Stimulated activated CD8-positive, alpha-beta memory T cell treated with anti-CD3 and anti-CD28 coated beads, Interleukin-7, amount 100 ng/mL, for 48 hours (primary cell): Measurements from ENCODE around the gene SERHL2.
"Not testable (repeated sequence)": the region's sequence is repeated elsewhere in the genome, so short reads cannot be mapped to it uniquely, and the experiment has no call there.

ENCODE experiments used
- DNase-seq, 2 donors: peaks; one replicate each; pipeline ENCODE4 v3.0.0-alpha.2; 2020; ENCODE audit warnings: low read depth in 1 of 2; ENCODE audit errors: extremely low read depth in 1 of 2

Gene SERHL2, protein sequence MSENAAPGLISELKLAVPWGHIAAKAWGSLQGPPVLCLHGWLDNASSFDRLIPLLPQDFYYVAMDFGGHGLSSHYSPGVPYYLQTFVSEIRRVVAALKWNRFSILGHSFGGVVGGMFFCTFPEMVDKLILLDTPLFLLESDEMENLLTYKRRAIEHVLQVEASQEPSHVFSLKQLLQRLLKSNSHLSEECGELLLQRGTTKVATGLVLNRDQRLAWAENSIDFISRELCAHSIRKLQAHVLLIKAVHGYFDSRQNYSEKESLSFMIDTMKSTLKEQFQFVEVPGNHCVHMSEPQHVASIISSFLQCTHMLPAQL

DNA sequence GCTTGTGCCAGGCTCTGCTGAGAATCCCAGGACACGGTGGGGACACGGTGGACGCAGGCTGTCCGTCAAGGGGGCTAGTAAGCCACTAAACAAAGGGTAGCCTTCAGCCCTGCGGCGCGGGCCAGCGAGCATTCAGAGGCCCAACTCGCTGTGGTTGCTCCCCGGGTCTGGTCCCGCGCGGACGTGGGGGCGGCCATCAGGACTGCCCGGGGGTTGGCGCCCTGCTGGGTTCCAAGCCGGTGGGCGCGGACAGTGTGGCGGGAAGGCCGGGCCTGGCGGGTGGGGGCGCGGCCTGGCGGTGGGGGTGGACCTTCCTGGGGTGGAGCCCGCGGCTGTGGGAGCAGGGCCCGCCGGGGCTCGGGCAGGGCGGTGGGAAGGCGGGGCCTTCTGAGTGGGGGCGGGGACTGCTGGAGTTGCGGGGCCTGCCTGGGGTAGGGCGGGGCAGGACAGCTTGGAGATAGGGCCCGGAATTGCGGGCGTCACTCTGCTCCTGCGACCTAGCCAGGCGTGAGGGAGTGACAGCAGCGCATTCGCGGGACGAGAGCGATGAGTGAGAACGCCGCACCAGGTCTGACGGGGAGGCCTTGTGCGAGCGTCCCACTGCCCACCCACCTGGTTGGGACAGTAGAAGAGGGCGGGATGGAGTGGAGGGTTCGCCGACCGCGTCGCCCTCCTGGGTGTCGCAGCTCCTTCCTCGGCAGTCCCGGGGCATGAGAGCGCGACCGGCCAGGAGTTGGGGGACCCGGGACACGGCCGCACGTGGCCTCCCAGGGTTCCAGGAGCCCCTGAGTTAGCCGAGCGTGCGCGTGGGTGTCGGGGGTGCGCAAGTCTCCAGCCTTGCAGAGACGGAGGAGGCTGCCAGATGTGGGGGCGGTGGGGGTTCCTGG lies at the start of gene SERHL2:
TSS of gene SERHL2 (plus strand) at position 482 of the 887 bp plus-strand sequence. CDS start at position 547, 65 bp downstream.
- DNase-seq = peak; percentile 65 to 73

DNA sequence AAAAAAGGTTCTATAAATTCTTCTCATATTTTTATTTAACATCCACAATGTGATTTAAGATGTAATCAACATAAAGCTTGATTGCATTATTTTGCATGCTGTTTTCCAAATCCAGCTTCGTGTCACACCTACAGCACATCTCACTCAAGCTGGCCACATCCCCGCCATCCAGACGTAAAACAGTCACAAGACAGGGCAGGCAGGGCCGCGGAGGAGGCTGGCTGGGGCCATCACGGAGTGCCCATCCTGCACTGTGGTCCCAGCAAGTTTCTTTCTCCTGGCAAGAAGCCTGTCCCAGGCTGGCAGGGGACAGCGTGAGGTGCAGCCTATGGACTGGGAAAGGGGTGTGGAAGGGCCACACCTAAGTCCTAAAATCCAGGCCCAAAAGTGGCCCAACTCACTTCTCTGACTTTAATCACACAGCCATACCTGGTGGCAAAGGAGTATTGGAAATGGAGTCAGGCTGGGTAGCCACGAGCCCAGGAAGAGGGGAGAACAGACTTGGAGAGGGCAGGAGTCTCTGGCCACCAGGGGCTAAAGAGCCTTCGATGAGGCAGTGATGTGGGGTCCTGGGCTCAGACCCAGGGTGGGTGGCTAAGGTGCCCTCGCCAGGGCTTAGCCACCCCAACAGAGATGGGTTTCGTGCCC lies 45.3 kb upstream of the SERHL2 start:
- not testable (repeated sequence) for DNase-seq

DNA sequence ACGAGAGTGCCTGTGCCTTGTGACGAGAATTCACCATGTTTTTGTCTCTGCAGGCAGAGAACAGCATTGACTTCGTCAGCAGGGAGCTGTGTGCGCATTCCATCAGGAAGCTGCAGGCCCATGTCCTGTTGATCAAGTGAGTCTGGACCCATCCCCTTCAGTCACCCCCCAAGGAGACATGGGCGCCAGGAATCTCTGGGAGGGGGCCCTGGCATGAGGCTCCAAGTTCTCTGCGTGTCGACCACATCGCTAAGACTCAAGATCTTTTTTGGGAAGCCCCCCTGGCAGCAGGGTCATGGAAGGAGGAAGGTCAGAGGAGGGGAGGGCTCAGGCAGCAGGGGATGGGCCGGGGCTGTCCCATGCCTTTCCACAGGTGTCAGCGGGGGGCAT lies 44.8 kb upstream of the SERHL2 start:
- DNase-seq = not testable (repeated sequence)

DNA sequence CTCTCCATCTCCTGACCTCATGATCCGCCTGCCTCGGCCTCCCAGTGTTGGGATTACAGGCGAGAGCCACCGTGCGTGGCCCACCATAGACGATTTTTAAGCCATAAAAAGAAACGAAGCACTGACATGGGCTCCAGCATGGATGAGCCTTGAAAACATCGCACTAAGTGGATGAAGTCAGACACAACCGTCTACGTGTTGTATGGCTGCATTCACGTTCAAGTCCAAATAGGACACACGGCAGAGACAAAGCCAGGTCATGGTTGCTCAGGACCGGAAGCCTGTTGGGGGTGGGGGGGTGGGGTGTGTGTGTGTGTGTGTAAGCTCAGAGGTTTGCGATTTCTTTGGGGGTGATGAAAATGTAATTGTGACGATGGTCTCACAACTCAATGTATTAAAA lies 44.2 kb upstream of the SERHL2 start:
- no peak for DNase-seq

DNA sequence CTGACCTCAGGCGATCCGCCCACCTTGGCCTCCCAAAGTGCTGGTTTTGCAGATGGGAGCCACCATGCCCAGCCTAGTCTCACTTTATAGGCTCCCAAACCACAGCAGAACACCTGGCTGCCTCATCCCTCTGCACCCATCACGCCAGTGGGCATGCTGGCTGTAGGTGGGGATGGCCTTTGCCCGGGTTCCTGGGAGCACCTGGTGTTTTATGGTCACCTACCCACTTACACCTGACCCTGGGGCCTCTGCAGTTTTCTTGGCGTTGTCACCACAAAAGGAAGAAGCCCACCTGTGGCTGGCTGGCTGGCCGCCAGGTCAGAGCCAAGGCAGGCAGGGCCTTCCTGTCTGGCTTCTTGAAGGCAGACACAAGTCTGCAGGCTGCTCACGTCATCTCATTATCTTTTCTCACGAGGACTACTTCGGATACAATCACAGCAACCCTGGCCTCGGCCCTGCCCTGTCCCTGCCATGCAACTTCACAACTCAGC lies 42.3 kb upstream of the SERHL2 start:
- no peak for DNase-seq

DNA sequence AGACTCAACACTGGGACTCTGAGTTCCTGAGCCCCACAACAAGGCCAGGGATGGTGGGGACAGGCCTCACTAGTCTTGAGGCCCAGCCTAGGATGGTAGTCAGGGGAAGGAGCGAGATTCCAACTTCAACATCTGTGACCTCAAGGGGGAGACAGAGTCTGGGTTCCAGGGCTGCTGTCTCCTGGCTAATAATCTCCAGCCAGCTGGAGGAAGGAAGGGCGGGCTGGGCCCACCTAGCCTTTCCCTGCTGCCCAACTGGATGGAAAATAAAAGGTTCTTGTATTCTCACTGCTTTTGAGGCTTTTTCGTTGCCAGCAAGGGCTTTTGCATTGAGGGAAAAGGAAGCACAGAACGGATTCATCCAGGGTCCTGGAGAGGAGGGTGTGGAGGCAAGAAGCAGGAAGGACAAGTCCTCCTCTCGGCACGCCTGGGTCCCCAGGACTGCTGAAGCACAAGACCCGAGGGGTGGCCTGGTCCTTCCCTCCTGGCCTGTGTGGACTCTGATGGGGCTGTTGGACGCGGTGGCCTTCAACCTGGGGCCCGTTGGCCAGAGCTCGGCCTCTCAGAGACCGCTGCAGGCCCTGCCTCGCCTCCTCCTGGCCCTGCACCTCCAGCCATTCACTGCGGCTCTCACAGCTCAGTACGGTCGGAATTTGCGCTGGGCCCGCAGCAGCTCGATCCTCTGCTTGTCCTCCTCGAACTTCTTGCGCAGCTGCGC lies 41.3 kb upstream of the SERHL2 start:
- not testable (repeated sequence) for DNase-seq

DNA sequence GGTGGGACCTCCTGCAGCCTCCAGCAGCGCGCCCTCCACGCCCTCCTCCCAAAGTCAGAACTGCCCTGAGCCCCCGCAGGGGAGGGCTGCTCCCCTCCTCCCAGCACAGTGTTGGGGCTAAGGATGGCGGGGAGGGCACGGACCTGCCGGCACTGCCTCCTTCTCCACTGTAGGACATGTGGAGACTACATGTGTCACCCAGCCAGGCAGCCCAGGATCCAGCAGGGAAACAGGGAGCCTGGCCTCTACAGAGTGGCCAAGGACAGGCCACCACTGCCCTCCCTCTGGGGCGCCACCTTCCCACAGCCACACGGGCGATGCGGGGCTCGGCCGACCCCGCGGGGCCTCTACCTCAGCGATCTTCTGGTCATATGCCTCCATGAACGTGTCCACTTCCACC lies 39.4 kb upstream of the SERHL2 start:
- not testable (repeated sequence) for DNase-seq

DNA sequence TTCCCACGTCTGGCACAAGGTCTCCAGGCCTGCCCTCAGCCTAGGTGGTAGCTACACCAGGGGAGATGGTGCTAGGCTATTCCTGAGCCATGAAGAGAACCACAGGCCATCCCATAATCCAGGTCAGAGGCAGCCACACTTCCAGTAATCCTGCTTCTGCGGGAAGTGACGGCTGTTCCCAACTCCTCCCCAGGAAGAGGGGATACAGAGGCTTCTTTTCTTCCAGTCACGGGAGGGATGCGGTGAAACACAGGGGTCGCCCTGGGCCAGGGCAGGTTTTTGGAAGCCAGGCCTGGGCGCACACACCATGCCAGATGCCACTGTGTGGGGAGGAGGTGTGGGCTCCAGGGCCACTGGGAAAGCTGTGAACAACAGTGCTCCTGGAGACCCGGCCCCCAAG lies 38.5 kb upstream of the SERHL2 start:
- not testable (repeated sequence) for DNase-seq

DNA sequence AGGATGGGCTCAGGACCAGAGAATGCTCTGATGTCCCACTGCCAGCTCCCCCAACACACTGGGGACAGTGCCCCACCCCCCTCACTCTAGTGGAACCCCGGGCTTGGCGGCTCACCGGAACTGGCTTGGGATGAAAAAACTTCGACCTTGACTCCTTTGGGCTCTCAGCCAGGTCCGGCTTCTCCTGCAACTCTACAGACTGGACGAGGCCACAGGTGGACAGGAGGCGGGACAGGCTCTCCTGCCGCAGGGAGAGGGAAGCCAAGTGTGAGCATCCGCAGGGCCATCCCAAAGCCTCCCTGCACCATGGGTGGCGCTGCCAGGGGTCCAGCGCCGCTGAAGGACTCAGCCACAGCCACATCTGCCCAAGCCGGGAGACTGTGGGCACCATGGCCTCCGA lies 37.9 kb upstream of the SERHL2 start:
- no peak for DNase-seq

DNA sequence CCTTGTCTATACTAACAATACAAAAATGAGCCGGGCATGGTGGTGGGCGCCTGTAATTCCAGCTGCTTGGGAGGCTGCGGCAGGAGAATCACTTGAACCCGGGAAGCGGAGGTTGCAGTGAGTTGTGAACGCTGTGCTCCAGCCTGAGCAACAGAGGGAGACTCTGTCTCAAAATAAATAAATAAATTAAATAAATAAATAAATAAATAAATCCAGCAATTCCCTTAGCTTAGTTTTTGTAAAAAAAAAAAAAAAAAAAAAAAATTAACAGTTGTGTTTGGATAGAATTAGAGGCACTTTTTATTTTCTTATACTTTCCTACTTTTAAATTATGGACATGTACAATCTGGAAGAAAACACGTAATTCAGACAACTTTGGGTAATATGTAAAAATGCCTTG lies 36.7 kb upstream of the SERHL2 start:
- not testable (repeated sequence) for DNase-seq

DNA sequence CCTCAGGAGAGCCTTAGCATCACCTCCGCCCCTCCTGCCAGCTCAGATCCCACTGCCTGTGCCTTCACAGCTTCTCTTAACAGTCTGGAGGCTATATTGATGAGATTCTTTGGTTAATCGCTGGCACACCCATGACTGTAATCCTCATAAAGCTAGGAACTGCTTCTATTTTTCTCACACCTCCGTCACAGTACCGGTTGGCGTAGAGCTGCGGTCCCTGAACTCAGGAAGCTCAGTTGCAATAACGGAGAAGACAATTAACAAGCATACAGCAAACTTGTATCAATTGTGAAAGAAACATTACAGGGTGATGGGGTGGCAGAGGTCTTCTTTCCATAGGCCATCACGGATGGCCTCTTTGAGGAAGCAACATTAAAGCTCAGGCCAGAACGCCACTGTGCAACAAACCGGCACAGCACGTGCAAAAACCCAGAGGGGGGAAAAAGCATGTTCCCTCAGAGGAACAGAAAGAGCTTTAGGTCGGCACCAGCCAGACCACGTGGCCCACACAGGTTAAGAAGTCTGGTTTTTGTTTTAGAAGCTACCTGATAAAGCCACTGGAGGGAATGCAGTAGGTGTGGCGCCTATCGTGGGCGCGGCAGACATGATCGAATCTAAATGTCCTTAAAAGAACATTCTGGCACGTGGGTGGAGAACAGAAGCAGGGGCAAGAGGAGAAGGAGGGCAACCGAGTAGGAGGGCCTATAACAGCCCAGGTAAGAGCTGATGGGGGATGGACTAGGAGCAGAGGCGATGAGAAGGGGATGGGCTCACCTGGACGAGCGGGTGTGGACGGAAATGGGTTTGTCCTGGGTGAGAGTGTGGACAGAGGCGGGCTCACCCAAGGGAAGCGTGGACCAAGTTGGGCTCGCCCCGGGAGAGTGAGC lies 34.9 kb upstream of the SERHL2 start:
- not testable (repeated sequence) for DNase-seq

DNA sequence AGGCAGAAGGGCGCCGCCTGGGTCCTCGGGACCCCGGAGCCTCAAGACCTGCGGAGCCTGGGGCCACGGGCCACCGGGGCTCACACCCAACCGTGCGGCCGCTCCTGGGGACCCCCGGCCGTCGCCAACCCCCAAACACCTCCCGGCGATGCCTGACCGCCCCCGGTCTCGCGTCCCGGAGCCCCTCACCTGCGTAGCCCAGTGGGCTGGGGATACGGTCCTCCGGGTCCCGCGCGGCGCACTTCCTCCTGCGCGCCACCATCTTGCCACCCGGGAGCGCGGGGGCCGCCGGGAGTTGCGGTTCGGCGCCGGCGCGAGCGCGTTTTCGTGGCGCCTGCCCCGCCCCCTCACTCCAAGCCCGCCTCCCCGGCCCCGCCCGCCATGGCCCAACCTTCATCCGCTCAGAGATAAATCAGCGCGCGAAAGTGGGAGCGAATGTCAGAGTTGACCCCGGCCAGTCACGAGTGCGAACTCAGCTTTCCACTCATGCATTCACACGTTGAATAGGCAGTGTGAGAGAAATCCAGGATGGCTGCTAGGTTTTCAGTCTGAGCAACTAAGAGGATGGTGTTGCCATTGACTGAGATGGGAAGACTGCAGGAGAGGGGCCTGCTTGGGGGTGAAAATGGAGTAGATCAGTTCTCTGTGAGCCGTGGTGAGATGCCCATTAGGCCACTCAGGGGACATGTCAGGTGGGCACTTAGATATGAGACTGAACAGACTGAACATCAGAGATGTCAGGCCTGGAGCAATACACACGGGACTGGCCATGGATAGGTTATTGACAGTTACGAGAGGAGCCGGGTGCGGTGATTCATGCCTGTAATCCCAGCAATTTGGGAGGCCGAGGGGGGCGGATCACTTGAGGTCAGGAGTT lies 34.0 kb upstream of the SERHL2 start, which contains the start of gene RRP7A:
TSS of gene RRP7A (minus strand) at position 272 of the 877 bp plus-strand sequence. CDS start at position 262, 10 bp downstream.
- peak; percentile 65 to 74 for DNase-seq

DNA sequence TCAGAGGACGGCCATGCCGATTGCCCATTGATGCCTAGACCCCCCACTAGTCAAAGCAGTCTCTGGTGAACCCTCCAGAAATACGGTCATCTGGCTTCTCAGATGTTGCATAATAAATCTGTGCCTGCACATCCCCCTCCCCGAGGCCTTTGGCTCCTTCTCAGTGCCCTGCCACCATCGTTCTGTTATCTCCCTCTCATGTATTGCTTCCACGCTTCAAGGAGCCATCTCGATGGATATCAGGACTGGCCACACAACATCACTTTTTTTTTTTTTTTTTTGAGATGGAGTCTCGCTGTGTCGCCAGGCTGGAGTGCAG lies 32.6 kb upstream of the SERHL2 start:
- no peak for DNase-seq

DNA sequence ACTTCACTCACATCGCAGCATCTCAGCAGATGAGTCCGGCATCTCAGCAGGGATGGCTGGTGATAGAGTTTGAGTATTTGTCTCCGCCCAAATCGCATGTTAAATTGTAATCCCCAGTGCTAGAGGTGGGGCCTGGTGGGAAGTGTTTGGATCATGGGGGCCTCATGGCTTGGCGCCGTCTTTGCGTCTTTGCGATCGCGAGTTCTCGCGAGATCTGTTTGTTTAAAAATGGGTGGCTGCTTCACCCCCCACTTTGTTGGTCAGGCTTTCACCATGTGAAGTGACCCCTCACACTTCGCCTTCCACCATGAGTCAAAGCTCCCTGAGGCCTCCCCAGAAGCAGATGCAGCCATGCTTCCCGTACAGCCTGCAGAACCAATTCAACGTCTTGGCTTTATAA lies 31.2 kb upstream of the SERHL2 start:
- DNase-seq = no peak

DNA sequence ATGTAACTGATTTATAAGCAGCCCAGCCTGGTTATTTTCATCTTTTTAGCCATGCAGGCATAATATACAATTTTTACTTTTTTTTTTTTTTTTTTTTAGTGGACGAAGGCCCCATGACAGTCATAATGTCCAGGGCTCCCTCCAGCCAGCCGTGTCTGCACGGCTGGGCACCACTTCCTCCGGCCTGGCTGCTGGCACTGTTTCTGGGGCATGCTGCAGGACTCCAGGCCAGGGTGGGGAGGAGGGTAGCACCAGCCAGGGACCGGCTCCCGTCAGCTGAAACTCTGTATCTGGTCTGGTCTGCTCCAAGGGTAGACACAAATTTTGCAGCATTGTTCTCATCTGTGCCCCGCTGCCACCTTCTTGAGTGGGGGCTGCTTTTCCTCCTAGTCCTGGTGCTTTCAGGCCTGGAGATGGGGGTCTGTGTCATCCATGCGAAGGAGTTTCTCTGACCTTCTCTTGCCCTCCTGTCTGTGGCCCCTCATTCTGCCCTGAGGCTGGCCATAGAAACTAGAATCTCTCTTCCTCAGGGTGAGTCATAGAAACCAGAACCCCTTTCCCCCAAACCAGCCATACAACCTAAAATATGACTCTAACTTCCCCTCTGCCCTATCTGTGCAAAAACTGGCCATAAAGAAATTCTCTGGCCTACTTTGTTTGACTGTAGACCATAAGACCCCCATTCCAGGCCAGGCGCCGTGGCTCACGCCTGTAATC lies 25.0 kb upstream of the SERHL2 start:
- no peak for DNase-seq

DNA sequence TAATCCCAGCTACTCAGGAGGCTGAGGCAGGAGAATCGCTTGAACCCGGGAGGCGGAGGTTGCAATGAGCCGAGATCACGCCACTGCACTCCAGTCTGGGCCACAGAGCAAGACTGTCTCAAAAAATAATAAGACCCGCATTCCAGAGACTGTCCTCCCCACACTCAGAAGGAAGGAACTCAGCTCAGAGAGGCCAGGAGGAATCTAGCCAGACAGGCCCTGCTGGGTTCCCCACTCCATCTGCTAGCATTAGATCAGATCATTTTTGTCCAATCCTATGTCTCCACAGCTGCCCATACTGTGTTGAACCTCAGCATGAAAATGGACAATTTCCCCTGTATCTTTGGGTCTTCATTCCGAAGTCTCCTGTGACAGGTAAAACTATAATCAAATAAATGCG lies 24.3 kb upstream of the SERHL2 start:
- not testable (repeated sequence) for DNase-seq

DNA sequence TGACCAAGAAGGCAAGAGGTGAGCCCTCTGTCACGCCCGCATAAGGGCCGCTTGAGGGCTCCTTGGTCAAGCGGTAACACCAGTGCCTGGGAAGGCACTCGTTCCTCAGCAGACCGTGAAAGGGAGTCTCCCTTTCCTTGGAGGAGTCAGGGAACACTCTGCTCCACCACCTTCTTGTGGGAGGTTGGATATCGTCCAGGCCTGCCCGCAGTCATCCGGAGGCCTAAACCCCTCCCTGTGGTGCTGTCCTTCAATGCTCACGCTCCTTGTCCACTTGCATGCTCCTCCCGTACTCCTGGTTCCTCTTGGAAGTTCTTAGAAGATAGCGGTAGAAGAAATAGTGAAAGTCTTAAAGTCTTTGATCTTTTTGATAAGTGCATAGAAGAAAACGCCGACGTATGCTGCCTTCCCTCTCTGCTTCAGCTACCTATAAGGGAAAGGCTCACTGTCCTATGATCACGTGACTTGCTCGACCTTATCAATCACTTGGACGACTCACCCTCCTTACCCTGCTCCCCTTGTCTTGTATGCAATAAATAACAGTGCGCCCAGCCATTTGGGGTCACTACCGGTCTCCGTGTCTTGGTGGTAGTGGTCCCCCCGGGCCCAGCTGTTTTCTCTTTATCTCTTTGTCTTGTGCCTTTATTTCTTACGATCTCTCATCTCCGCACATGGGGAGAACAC lies 22.2 kb upstream of the SERHL2 start:
- not testable (repeated sequence) for DNase-seq

DNA sequence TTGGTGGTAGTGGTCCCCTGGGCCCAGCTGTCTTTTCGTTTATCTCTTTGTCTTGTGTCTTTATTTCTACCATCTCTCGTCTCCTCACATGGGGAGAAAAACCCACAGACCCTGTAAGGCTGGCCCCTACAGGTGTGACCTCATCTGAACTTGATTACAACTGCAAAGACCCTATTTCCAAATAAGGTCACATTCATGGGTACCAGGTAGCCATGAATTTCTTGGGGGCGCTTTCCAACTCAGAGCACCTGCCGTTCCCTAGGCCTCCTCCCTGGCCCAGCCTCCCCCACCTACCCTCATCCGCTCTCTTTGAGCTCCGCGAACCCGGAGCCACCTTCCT lies 20.1 kb upstream of the SERHL2 start:
- no peak for DNase-seq
